Measurements from ENCODE around the gene PBX3.

The PBX3 gene

DNA sequence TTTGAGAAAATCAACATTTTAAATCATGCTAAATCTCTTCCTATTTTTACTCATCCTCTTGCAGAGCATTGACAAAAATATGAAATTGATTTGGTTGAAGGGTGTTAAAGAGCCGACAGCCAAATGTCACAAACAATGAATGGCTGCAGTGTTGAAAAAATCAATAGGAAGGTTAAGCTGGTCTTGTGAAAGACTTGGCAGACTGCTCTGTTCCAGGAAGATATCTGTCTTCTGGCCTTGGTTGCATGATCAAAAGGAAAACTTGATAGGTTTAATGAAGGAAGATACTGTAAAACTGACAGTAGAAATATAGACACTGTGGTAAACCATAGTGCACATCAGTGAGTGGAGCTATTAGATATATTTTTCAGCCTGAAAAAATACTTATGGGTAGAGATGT is 103.6 kb downstream of the PBX3 start:
- no peak for DNase-seq (ENCODE audit: extremely low read depth, low read depth)
- TF ChIP-seq, protein P1, sequence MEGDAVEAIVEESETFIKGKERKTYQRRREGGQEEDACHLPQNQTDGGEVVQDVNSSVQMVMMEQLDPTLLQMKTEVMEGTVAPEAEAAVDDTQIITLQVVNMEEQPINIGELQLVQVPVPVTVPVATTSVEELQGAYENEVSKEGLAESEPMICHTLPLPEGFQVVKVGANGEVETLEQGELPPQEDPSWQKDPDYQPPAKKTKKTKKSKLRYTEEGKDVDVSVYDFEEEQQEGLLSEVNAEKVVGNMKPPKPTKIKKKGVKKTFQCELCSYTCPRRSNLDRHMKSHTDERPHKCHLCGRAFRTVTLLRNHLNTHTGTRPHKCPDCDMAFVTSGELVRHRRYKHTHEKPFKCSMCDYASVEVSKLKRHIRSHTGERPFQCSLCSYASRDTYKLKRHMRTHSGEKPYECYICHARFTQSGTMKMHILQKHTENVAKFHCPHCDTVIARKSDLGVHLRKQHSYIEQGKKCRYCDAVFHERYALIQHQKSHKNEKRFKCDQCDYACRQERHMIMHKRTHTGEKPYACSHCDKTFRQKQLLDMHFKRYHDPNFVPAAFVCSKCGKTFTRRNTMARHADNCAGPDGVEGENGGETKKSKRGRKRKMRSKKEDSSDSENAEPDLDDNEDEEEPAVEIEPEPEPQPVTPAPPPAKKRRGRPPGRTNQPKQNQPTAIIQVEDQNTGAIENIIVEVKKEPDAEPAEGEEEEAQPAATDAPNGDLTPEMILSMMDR (IDR thresholded peaks at IDR 0.05; ENCODE audit: low read depth, low read length): no peak

DNA sequence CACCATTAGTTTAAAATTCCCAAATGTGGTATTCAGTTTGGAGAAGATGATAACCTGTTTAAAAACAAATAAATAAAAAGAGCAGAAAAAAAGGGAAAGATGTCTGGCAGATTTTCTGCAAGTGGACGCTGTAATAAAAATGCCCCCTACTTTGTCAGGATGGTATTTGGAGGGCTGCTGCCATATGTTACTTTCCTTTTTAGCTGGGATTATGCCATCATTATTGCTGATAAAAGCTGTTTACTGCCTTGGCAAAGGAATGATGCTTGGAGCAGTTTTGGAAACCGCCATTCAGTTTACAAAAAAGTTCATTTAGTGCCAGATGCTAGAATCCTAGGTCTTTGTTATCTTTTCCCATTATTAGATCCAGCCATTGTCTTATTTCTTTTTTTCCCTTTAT is 104.8 kb downstream of the PBX3 start:
- no peak for DNase-seq (ENCODE audit: extremely low read depth, low read depth)
- TF ChIP-seq, protein P1 (IDR thresholded peaks at IDR 0.05; ENCODE audit: low read depth, low read length): no peak

DNA sequence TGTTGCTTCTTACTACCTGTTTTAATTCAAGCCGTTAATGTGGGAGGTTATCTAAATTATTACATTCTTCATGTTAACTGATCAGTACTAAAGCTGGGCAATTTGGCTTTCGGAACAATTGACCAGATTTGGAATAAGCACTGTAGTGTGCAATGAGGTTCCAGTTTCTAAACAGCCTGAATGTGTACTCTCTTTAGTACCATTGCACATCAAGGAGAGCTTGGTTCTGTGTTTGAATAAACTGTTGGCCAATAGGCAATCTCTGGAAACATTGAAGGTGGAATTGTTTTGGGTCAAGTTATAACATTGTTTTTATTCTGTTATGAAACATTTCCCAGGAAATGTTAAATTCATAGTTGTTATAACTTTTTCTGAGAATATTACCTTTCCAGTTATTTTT is 105.2 kb downstream of the PBX3 start:
- DNase-seq (ENCODE audit: extremely low read depth, low read depth): no peak
- TF ChIP-seq, protein P1 (IDR thresholded peaks at IDR 0.05; ENCODE audit: low read depth, low read length): no peak

DNA sequence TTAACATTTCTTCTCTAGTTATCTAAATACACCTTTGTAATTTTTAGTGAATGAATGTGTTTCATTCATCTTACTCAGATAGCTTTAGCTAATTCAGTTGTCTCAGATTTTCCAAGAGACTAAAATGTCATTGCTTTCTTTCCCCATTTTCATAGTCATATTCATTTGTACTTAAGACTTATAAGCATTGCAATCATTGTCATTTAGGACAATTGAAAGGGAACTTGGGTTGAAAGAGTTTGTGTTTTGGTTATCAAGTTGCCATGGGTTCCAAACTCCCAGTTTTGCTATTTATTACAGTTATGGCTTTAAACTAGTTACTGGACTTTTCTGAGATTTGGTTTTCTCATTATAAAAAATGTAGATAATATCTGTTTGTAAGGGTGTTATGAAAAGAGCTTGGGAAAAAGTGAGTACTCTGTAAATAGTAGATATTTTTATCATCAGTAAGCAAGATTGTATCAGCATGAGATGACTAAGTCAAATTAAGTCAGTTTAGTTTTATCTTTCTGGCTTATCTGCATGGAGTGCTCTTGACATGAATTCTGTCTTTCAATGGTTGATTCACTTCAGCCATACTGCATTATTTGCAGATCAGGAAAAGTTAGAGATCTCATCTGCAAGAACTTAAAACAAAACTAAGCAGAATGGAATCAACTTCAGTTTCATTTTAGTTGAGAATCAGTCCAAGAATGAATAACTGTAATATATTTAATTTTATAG is 107.5 kb downstream of the PBX3 start:
- DNase-seq (ENCODE audit: extremely low read depth, low read depth): peak; percentile 15
- TF ChIP-seq, protein P1 (IDR thresholded peaks at IDR 0.05; ENCODE audit: low read depth, low read length): no peak

DNA sequence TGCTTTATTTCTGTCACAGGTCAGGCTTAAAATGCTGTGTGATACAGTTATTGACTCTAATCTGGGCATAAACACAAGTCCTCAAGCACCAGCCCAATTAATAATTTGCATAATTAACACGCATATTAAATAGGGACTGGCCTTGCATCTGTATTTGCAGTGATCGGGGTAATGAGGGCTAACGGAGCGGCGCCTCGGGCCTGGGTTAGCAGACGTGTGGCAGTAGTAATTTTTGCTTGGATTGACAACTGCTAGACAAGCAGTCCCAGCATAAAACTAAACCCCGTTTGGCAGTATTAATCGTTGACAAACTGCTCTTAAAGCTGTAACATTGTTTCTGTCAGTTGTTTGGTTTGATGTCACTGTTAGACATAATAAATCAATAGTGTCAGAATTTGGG is 109.2 kb downstream of the PBX3 start:
- TF ChIP-seq, protein P1 (IDR thresholded peaks at IDR 0.05; ENCODE audit: low read depth, low read length): no peak
- no peak for DNase-seq (ENCODE audit: extremely low read depth, low read depth)

DNA sequence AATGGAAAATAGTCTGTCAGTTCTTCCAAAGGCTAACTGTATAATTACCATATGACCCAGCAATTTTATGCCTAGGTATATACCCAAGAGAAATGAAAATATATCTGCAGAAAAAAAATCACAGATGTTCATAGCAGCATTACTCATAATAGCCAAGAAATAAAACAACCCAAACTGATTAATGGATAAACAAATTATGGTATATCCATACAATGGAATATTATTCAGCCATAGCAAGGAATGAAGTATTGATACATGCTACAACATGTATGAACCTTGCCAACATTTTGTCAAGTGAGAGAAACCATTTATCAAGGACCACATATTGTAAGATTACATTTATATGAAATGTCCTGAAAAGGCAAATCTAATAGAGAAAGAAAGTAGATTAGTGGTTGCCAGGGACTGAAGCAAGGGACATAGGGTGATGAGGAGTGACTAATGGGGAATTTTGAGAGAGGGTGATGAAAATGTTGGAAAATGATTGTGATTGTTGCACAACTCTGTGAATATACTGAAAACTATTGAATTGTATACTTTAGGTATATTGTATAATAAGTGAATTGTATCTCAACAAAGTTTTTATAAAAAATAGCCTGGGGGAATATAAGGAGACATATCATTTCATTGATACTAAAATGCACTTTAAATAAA is 114.4 kb downstream of the PBX3 start:
- no peak for DNase-seq (ENCODE audit: extremely low read depth, low read depth)
- TF ChIP-seq, protein P1 (IDR thresholded peaks at IDR 0.05; ENCODE audit: low read depth, low read length): no peak

DNA sequence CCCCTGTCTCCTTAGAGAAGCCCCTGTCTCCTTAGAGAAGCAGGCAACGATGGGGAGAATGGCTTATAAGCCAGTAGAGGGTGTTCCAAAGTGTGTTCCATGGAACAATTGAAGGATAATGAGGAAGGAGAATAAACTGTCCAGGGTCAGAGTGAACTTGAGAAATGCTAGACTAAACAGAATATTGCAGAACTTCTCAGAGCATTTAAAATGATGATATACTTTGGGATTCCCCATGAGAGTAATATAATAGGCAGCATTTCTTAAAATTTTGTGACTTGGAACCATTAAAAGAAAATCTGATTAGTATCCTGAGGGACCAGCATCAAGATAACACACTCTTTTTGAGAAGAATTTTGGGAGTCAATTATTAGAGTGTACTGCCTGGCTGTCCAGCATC is 116.8 kb downstream of the PBX3 start:
- DNase-seq (ENCODE audit: extremely low read depth, low read depth): no peak
- TF ChIP-seq, protein P1 (IDR thresholded peaks at IDR 0.05; ENCODE audit: low read depth, low read length): no peak
